HCT116 (cell line): ENCODE measurements around the gene POLRMT. TPM values are rescaled to one million over a fixed set of nuclear protein-coding genes. Genes with fewer than 3 reads are reported as not detected.

ENCODE experiments used
- ATAC-seq: fragments of 200-7000 bp; cut with Tn5 transposase; 2 replicates; pipeline ENCODE4 v1.9.1; 2020; ENCODE audit warnings: mild to moderate bottlenecking, moderate library complexity
- BruUV-seq: library from RNA; stranded (reverse); fragments of 400-500 nt; replicated peaks from 2 replicates; lab custom pipeline; 2021; lab: Mats Ljungman, UMichigan
- CTCF ChIA-PET: fragments of 300-600 bp; sonication (Branson Sonifier 250); formaldehyde crosslinking; loops from one replicate; lab custom pipeline; 2021; ENCODE audit warnings: antibody characterized with exemption; lab: Charles Lee
- POLR2A ChIA-PET: fragments of 300-600, 350-600 bp; sonication (Branson Sonifier 250); formaldehyde crosslinking; loops from one replicate; lab custom pipeline; 2021; ENCODE audit warnings: antibody characterized with exemption; lab: Charles Lee
- RAD21 ChIA-PET, 2 experiments: fragments of 300-600 bp; sonication (Branson Sonifier 250); formaldehyde crosslinking; loops; one replicate each; lab custom pipeline; 2023; ENCODE audit warnings: low total read pairs in 2 of 2; ENCODE audit not compliant: uncharacterized antibody in 2 of 2, unreplicated experiment in 2 of 2, low non-redundant PET in 1 of 2; lab: Charles Lee
- DNase-seq: peaks from one replicate; pipeline ENCODE4 v3.0.0-alpha.2; 2010; ENCODE audit warnings: low read depth, low spot score
- H2AFZ ChIP-seq: fragments of 200-600 bp; shearing (Covaris generic), sonication (generic); 2 replicates; pipeline ENCODE4 v1.6.1; 2017; ENCODE audit warnings: low read depth, mixed run types, mixed read lengths, antibody characterized with exemption, low read length; ENCODE audit not compliant: poor library complexity, severe bottlenecking
- H3K27ac ChIP-seq: 2 replicates; pipeline ENCODE4 v1.5.1; 2012; ENCODE audit warnings: low read depth, low read length
- H3K27me3 ChIP-seq: fragments of 200-600 bp; sonication (generic); 2 replicates; pipeline ENCODE4 v1.6.1; 2016; ENCODE audit warnings: mixed run types, low read length, mixed read lengths; ENCODE audit not compliant: insufficient read depth
- H3K36me3 ChIP-seq, 2 experiments: fragments of 200-500 bp in 1 of 2; fragments of 200-600 bp in 1 of 2; sonication (Bioruptor generic) in 1 of 2; sonication (generic) in 1 of 2; 2 replicates each; pipeline versions ENCODE4 v1.5.1 to v1.6.1; 2014 to 2016; ENCODE audit warnings: low read length in 2 of 2, inconsistent platforms in 1 of 2, mixed read lengths in 1 of 2, mixed run types in 1 of 2; ENCODE audit not compliant: insufficient read depth in 2 of 2, control insufficient read depth in 1 of 2
- H3K4me1 ChIP-seq, 2 experiments: fragments of 200-600 bp in 1 of 2; sonication (generic) in 1 of 2; 2 replicates each; pipeline versions ENCODE4 v1.5.1 to v1.6.1; 2012 to 2017; ENCODE audit warnings: low read length in 2 of 2, inconsistent platforms in 1 of 2, mild to moderate bottlenecking in 1 of 2, mixed read lengths in 1 of 2, mixed run types in 1 of 2, moderate library complexity in 1 of 2; ENCODE audit not compliant: insufficient read depth in 2 of 2, control insufficient read depth in 1 of 2
- H3K4me2 ChIP-seq: fragments of 200-600 bp; sonication (generic); 2 replicates; pipeline ENCODE4 v1.6.1; 2017; ENCODE audit warnings: mixed run types, low read length, mixed read lengths
- H3K4me3 ChIP-seq, 2 experiments: fragments of 200-600 bp in 1 of 2; sonication (generic) in 1 of 2; replicated peaks in 1 of 2; 2 replicates each; pipeline ENCODE4 v1.5.1; 2011 to 2016; ENCODE audit warnings: low read length in 2 of 2, control low read depth in 1 of 2, low read depth in 1 of 2, mild to moderate bottlenecking in 1 of 2, mixed read lengths in 1 of 2, mixed run types in 1 of 2
- H3K79me2 ChIP-seq: fragments of 200-600 bp; sonication (generic); 2 replicates; pipeline ENCODE4 v1.6.1; 2017; ENCODE audit warnings: mild to moderate bottlenecking, mixed run types, low read length, moderate library complexity, mixed read lengths; ENCODE audit not compliant: insufficient read depth
- H3K9ac ChIP-seq: fragments of 200-600 bp; sonication (generic); 2 replicates; pipeline ENCODE4 v1.6.1; 2016; ENCODE audit warnings: low read length, mixed read lengths
- H3K9me2 ChIP-seq: fragments of 200-600 bp; sonication (generic), shearing (Covaris generic); 2 replicates; pipeline ENCODE4 v1.6.1; 2017; ENCODE audit warnings: mixed run types, mild to moderate bottlenecking, moderate library complexity; ENCODE audit not compliant: insufficient read depth
- H3K9me3 ChIP-seq, 2 experiments: fragments of 200-500 bp in 1 of 2; fragments of 200-600 bp in 1 of 2; sonication (Bioruptor generic) in 1 of 2; sonication (generic) in 1 of 2; 2 replicates each; pipeline ENCODE4 v1.6.1; 2014 to 2017; ENCODE audit warnings: low read length in 2 of 2, mixed read lengths in 2 of 2, inconsistent platforms in 1 of 2, low read depth in 1 of 2, mild to moderate bottlenecking in 1 of 2, mixed run types in 1 of 2, moderate library complexity in 1 of 2; ENCODE audit not compliant: control insufficient read depth in 1 of 2, insufficient read depth in 1 of 2
- H4K20me1 ChIP-seq: fragments of 200-600 bp; sonication (generic), shearing (Covaris generic); 2 replicates; pipeline ENCODE4 v1.6.1; 2017; ENCODE audit warnings: mixed run types, mild to moderate bottlenecking, moderate library complexity; ENCODE audit not compliant: insufficient read depth
- CEBPB ChIP-seq: IDR thresholded peaks from 2 replicates; pipeline ENCODE4 v1.6.1; 2012; ENCODE audit warnings: low read depth
- CTCF ChIP-seq, 3 experiments: fragments of 200-600 bp in 1 of 3; sonication (generic) in 1 of 3; IDR thresholded peaks in 2 of 3; conservative IDR thresholded peaks in 1 of 3; 2 replicates each; pipeline ENCODE4 v1.5.1; 2012 to 2017; ENCODE audit warnings: low read depth in 2 of 3, low read length in 2 of 3, antibody characterized with exemption in 1 of 3, borderline replicate concordance in 1 of 3, control low read depth in 1 of 3, mild to moderate bottlenecking in 1 of 3, mixed read lengths in 1 of 3, mixed run types in 1 of 3, moderate library complexity in 1 of 3; ENCODE audit not compliant: insufficient read depth in 1 of 3
- EGR1 ChIP-seq: IDR thresholded peaks from 2 replicates; pipeline ENCODE4 v1.6.1; 2012; ENCODE audit warnings: low read depth
- ELF1 ChIP-seq: IDR thresholded peaks from 2 replicates; pipeline ENCODE4 v1.6.1; 2012; ENCODE audit warnings: low read depth, borderline replicate concordance
- EZH2 ChIP-seq: fragments of 200-600 bp; sonication (generic); IDR thresholded peaks from 2 replicates; pipeline ENCODE4 v1.6.1; 2017; ENCODE audit warnings: antibody characterized with exemption, mixed run types
- EZH2phosphoT487 ChIP-seq: fragments of 200-600 bp; IDR thresholded peaks from 2 replicates; pipeline ENCODE4 v1.6.1; 2018; ENCODE audit warnings: antibody characterized with exemption, borderline replicate concordance
- FOSL1 ChIP-seq: IDR thresholded peaks from 2 replicates; pipeline ENCODE4 v1.6.1; 2012; ENCODE audit warnings: low read depth
- MAX ChIP-seq: IDR thresholded peaks from 2 replicates; pipeline ENCODE4 v1.6.1; 2012
- POLR2AphosphoS5 ChIP-seq: IDR thresholded peaks from 2 replicates; pipeline ENCODE4 v1.6.1; 2011; ENCODE audit warnings: mild to moderate bottlenecking, low read depth, low read length, moderate library complexity
- RAD21 ChIP-seq: IDR thresholded peaks from 2 replicates; pipeline ENCODE4 v1.6.1; 2012; ENCODE audit warnings: low read depth, mild to moderate bottlenecking
- REST ChIP-seq: IDR thresholded peaks from 2 replicates; pipeline ENCODE4 v1.6.1; 2012; ENCODE audit warnings: low read depth
- SP1 ChIP-seq: IDR thresholded peaks from 2 replicates; pipeline ENCODE4 v1.6.1; 2012; ENCODE audit warnings: low read depth
- SRF ChIP-seq: IDR thresholded peaks from 2 replicates; pipeline ENCODE4 v1.6.1; 2012; ENCODE audit warnings: low read depth
- TCF7L2 ChIP-seq: IDR thresholded peaks from 2 replicates; pipeline ENCODE4 v1.7.0; 2011; ENCODE audit warnings: borderline replicate concordance, inconsistent platforms; ENCODE audit not compliant: insufficient read depth, insufficient read length; ENCODE audit errors: extremely low read depth
- YY1 ChIP-seq: IDR thresholded peaks from 2 replicates; pipeline ENCODE4 v1.6.1; 2011; ENCODE audit warnings: low read length, low read depth, moderate library complexity, mild to moderate bottlenecking; ENCODE audit not compliant: insufficient replicate concordance; ENCODE audit errors: extremely low read depth
- ZBTB33 ChIP-seq: IDR thresholded peaks from 2 replicates; pipeline ENCODE4 v1.6.1; 2011; ENCODE audit warnings: mild to moderate bottlenecking, low read length, moderate library complexity; ENCODE audit not compliant: insufficient replicate concordance; ENCODE audit errors: extremely low read depth
- ZFX ChIP-seq: fragments of 450-650 bp; IDR thresholded peaks from 2 replicates; pipeline ENCODE4 v1.6.1; 2017
- ZNF274 ChIP-seq: fragments of 200-500 bp; sonication (Bioruptor generic); IDR thresholded peaks from 2 replicates; pipeline ENCODE4 v1.6.1; 2014; ENCODE audit warnings: mild to moderate bottlenecking, low read depth, low read length, inconsistent platforms
- intact Hi-C: fragments of 100-400 bp; cut with micrococcal nuclease; formaldehyde crosslinking; loops from 2 replicates; pipeline ENCODE4 v1.10.0; 2022
- total RNA-seq: library from RNA; stranded (reverse); gene quantifications from one replicate; pipeline ENCODE4 v1.2.1, GENCODE V29; 2021; ENCODE audit not compliant: unreplicated experiment

POLRMT gene
- total RNA-seq, 1 experiment from 2014 or later = 138 TPM

- ATAC-seq = no peak
- RAD21 ChIA-PET = no interaction called here
Observed at GRCh38 chr19:580274-580835, 53.0 kb downstream of the POLRMT start.

More at GRCh38 chr19:580274-580835, 53.0 kb downstream of the POLRMT start:
- intact Hi-C loops = no loop called here
- BruUV-seq = no TSS peak
- no peak overlapping the region for H2AFZ ChIP-seq
- H3K36me3 ChIP-seq = peaks cover 19 to 43% of the 10 kb centered on the region in 2 experiments
- H3K4me2 ChIP-seq = no peak overlapping the region
- no peak for DNase-seq
- H3K27ac ChIP-seq = no peak overlapping the region
- CTCF ChIA-PET = no interaction called here
- POLR2A ChIA-PET = no interaction called here
- no peak overlapping the region for H3K9ac ChIP-seq
- peaks cover 0 to 2% of the 10 kb centered on the region in 2 experiments; a peak in 2 of 4 replicates for H3K4me1 ChIP-seq
- no peaks in the 10 kb centered on the region for H3K9me3 ChIP-seq
- no peaks in the 10 kb centered on the region for H3K9me2 ChIP-seq
- H3K4me3 ChIP-seq = no peak overlapping the region
- no peaks in the 10 kb centered on the region for H3K27me3 ChIP-seq
- H3K79me2 ChIP-seq = peaks cover 56% of the 10 kb centered on the region
- no peaks in the 10 kb centered on the region for H4K20me1 ChIP-seq
- TF ChIP-seq ZFX = no peak
- no peak for TF ChIP-seq SP1
- TF ChIP-seq REST = no peak
- TF ChIP-seq ZBTB33 = no peak
- no peak for TF ChIP-seq ELF1
- TF ChIP-seq CTCF (IDR thresholded peaks at IDR 0.05 in 2 of 3, conservative IDR thresholded peaks at IDR 0.05 in 1 of 3; ENCODE audit: borderline replicate concordance in 1 of 3, insufficient read depth in 1 of 3, low read depth in 2 of 3, low read length in 2 of 3) = no peak
- TF ChIP-seq RAD21 = no peak
- no peak for TF ChIP-seq TCF7L2
- no peak for TF ChIP-seq POLR2AphosphoS5
- TF ChIP-seq SRF = no peak
- TF ChIP-seq CEBPB = no peak
- TF ChIP-seq YY1 = no peak
- TF ChIP-seq FOSL1 = no peak
- TF ChIP-seq EZH2 = no peak
- no peak for TF ChIP-seq ZNF274
- TF ChIP-seq MAX = no peak
- TF ChIP-seq EZH2phosphoT487 = no peak
- TF ChIP-seq EGR1 = no peak
